Measurements from ENCODE around the gene TNFSF15.

TNFSF15 gene

DNA sequence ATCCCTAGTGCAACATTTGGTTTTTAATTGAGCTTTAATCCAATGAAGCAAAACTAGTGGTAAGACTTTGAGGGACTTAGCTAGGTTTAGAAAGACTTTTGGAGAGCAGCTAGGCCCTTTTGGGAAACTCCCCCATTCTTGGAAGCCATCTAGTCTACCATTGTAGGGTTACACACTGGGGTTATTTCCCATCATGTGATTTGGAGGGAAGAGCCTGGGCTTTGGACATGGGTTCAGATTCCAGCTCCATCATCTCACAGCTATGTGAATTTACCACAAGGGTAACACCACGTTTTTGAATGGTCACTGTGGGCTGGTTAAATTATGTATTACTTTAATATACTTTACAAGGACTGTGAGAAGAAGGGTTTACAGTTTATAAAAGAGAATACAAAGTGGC, 18.3 kb upstream of the TNFSF15 start:
- DNase-seq: no peak

DNA sequence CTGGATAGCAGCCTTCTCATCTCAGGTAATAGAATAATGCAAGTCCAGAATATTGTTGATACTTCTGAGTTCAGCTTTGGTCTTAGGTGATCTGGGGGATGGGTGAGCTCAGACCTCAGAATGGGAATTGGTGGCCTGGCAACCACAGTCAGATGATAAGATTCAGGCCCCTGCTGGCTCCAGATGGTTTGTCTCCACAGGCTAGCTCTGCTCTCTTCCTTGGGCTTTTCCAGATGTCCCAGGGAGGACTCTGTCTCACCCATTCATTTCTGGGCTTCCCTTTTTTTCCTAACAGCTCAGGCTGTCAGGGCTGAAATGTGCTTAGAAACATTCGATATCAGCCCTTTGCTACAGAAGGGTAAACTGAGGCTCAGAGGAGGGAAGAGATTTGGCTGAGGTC, 17.6 kb upstream of the TNFSF15 start:
- no peak for DNase-seq

DNA sequence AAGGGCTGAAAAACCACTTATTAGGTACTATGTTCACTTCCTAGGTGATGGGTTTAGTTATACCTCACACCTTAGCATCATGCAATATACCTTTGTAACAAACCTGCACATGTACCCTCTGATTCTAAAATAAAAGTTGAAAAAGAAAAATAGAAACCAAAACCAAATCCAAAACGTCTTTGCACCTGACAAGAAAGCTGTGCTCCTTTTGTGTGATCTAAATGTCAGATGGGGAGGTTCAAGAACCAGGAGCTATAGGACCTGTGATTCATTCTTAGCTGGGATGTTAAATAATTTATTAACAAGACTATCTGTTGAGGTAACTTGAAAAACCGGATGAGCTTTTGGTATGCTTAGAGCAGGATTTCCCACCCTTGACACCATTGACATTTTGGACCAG, 16.9 kb upstream of the TNFSF15 start:
- no peak for DNase-seq

DNA sequence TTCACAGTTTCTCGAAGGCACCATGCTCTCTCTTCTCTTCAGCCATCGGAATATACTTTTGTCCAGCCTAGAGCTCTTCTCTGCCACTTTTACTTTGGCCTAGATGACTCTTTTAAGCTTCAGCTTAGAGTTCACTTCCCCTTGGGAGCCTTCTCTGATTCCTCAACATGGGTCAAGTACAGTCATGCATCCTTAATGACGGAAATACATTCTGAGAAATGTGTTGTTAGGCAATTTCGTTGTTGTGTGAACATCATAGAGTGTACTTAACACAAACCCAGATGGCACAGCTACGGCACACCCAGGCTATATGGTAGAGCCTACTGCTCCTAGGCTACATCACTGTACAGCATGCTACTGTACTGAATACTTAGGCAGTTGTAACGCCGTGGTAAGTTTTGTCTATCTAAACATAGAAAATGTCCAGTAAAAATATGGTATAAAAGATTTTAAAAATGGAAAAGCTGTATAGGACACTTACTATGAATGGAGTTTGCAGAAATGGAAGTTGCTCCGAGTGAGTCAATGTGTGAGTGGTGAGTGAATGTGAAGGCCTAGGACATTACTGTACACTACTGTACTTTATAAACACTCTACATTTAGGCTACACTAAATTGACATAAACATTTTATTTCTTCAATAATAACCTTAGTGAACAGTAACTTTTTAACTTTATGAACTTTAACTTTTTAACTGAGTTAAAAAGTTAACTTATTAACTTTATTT, 15.1 kb upstream of the TNFSF15 start:
- no peak for DNase-seq

DNA sequence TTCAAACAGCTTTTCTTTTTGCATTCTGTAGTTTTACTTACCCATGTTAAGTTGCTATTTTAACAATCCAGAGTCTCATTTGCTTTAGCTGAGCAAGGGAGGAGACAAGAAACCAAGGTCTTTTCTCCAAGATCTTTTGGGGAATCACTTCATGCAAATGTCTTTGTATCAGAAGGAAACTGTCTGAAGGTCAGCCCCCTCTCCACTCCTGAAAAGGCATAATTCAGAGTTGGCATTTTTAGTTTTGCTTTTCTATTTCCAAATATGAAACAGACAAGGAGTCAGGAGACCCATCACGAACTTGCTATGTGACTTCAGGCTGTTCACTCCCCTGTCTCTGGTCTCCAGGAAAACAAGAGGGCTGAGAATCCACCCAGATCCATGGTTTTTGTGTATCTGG, 12.3 kb upstream of the TNFSF15 start:
- no peak for DNase-seq

DNA sequence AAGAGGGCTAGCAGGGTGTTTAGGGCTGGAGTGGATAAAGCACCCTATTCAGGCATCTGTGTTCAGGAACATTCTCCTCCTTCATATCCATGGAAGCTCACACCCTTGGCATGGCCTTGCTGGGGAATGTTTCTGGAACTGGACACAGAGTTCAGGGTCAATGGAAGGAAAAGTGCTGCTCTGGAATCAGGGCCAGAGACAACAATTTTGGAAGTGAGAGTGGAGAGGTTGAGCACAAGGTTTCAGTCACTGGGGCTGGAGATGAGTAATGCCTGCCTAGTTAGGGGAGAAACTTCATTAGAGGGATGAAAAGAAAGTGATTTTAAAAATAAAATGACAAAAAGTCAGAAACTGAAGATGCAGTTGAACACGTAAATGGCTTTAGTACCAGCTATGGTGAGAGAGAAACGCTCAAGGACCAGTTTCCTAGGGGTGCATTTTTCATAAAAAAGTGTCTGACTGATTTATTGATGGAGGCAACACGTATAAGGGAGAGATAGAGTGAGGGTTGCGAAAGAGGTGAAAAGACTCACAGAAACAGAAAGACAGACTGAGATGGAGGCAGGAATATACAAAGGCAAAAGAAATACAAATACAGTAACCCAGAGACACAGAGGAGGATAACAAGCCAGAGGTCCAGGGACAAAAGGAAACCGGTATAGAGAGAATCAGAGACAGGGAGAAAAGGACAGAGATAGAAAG, 8.0 kb upstream of the TNFSF15 start:
- no peak for DNase-seq

DNA sequence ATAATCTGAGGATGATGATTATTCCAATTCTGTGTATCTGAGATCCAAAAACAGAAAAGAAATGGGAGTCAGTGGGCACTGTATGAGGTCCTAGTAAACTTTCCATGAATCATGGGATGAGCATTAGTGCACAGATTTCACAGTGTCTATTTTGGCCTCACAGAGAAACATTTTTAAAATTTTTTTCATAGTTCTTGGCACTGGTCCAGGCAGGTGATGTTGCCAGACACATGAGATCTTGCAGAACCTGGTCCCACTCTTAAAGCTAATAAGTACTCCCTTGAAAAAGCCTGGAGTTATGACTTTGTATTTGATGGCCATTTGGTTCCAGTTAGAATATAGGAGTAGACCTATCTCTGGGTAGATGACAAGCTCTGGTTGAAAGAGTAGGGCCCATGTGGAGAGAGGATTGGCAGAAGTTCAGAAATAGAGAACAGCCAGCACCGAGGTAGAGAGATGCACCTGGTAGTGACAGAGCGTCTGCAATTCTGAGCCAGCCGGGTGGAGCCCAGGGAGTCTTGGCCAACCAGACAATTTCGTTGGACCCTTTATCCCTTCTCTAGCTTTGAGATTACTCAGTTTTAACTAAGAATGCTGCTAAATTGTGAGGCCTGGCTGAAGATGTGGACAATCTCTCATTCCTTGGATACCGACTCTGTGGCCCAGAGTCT, 6.3 kb upstream of the TNFSF15 start:
- DNase-seq: no peak

DNA sequence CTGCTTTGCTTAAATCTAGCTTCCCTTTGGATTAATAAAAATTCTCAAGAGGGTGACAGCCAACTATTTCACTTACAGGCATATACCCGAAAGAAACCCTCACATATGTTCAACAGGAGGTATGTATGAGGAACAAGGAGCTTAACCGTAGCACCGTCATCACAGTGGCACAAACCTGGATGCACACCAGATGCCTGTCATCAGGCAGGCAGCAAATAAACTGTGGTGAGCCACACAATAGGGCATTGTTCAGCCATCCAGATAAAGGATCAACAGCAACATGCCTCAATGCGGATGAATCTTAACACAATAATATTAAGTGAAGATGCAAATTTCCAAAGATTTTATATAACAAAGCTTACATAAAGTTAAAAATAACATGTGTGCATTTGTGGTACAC, 5.5 kb upstream of the TNFSF15 start:
- DNase-seq: no peak

DNA sequence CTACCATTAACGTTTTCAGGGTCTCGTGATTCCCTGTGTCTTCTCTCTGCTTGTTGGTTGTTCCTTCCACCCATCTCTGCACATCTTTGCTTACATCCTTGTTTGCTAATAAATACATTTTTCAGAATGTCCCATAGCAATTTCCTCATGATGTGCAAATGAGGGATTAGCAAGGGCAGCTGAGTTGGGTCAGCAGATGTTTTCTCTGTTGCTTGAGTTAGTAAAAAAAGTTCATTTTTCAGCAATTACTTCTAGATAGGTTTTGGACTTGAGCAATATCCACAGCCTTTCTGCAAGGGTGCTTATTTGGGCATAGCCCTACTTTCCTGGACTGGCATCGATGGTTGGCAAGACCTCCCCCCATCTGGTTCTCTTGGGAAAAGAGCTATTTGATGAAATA, 4.8 kb upstream of the TNFSF15 start:
- no peak for DNase-seq

DNA sequence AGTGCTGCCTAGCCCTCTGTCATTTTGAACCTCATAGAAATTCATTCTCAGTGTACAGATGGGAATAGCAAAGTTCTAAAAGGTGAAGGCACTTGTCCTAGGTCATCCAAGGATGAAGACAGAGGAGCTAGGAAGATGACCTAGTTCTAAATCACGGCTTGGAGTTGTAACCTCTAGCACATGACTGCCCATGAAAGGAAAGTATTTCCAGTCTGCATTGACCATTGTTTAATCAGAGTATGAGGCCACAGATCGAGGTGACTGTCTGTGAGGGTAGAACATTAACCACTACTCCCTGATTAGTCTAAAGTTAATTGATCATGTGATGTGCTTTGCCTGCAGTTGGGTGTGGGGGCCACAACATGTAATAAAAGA, 674 bp upstream of the TNFSF15 start:
- DNase-seq: no peak

DNA sequence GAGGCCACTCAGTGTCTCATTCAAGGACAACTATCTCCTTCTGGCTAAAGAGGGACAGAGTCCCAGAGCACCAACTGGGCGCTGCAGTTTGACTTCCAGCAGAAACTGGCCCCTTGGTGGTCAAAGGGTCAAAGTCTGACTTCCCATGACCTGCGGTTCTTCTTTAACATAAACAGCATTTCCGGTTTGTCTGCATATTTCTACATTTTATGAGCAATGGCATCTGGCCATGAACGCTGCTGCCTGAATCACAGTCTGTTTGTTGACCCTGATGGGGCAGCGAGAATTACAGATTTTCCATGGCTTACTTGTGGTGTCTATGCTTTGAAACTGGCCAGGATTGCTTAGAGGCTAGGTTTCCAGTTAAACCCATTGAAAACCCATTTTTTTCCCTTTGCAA, 1.3 kb downstream of the TNFSF15 start:
- no peak for DNase-seq

DNA sequence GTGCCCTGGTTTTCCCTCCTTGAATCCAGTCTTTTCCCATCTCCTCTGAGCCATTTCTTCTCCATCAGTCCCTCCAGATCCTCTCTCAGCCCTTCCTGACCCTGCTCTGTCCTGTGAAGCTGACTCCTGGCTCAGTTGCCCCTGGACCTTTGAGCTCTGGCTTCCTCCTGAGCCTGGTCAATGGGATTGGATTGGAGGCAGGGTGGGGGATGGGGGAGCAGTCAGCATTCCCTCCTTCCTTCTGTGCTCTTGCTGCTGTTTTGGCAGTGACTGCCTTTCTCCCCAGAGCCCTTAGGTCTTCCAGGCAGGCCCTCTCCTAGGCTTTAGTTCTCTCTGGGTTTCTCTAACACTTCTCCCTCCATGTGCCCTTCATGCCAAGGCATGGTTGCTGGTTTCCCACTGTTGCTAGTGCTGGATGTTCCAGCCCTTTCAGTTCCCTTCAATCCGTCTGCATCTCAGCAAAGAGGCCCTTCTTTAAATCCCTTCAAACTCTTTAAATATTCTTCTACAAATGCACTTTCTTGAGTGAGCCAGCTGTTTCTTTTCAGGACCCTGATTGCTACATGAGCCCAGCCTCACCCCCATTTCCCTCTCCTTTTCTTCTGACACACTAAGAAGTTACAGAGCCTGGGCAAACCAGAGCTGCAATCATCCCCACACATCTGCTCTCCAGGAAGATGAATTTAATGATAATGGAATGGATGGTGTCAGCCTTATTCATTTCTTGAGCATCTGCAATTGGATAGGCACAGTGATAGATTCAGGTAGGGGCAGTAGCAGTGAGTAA, 2.2 kb downstream of the TNFSF15 start:
- DNase-seq: no peak

DNA sequence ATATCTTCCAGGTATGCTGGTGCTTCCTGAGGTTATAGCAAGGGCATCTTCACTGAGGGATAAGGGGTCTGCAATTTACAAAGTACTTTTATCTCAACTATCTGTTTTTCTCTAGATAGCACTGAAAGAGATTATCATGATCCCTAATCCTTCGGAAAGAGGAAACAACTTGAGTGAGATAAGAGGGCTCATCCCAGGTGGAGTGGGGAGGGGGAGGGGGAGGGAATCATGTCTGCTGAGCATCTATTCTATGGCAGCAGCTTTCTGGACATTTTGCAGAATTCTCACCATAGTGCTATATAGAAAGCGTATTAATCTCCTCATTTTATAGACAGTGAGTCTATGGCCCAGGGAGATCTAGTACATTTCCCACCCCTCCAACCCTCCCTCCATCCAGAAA, 5.9 kb downstream of the TNFSF15 start:
- DNase-seq: no peak

DNA sequence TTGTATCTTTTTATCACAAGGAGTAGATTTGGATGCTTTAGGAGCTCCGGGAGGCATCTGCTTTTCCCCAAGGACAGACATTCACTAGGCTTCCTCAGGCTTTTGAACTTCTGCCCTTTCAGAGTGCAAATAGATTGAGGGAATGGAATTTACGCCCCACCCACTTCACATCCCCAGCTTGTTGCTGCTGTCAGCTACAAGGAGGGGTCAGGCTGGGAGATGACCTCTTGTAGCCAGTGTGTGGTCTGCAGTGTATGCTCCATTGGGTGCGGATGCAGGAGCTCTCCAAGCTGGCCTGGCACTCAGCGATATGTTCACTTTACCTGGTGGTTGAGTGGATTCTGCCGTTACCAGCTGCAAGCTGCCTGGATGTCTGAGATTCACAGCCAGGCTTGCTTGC, 6.4 kb downstream of the TNFSF15 start:
- no peak for DNase-seq

DNA sequence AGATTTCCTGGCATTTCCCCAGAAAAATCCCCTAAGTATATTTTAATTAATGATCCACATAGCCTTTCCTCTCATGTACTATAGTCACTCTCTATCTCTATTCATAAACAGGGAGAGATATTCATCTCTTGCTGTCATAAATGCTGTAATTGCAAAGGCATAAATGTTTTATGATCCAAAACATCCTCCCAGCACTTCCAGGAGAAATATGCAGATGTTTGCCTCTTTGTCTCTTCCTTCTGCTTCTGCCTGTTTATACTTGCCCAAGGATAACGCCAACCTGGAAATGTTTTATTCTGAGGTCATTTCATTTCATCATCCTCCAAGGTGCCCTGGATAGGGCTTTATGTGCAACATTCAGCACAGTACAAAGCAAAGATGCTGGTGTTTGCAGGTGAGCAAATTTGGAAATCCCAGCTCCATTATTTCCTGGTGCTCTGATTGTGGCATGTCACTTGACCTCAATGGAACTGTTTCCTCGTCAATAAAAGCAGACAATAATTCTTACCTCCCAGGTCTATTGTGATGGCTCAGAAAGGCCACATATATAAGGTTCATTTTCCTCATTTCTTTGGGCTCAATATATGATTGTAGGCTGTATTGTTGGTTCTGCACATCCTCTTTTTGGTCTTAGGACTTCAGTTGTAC, 6.9 kb downstream of the TNFSF15 start:
- DNase-seq: no peak

DNA sequence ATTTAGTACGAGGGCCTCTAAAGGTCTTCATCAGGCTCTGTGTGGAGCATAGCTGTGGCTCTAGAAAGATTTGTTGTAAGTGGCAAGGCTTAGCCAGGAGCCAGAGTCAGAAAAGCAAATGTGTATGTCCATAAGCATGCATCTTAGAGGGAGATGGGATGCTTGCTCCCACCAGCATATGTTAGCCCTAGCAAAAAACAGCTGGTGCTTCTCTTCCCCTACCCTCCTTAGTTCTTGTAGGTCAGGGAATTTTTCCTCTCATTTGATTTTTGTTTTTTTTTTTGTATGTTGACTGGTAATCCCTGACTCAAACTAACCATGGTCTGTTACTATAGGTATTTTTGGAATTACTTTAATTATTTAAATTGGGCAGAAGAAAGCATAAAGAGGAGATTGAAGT, 7.7 kb downstream of the TNFSF15 start:
- DNase-seq: no peak

DNA sequence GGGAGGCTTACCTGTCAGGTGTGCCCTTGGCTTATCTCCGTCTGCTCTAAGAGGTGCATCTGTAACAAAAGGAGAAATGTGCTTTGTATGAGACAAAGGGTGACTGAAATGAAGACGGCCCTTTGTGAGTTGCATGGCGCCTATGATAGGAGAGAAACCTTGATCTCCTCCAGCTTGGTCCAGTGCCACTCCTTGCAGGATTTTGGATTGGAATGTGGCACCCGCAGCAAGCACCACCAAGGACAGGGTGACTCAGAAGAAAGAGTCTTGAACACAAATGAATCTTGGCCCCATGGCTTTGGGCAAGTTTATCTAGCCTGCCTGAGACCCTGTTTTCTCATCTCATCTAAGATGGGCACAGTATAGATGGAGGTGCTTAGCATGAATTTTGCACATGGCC, 13.4 kb downstream of the TNFSF15 start:
- DNase-seq: no peak

DNA sequence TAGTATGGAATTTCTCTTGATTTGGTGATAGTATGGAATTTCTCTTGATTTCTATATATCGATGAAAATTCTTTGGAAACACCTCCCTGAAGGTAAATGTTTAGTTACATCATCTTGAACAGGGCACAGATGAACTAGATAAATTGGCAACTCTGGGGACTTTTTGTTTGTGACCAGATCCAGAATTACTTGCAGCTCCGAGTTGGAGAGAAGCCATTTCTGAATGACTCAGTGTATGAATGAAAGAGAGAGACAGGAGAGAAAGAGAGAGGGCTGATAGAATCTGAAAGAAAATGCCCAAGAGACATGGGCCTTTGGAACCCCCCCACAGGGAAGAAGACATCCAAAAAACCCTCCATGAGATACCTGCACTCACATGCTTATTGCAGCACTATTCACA, 14.1 kb downstream of the TNFSF15 start:
- DNase-seq: no peak

DNA sequence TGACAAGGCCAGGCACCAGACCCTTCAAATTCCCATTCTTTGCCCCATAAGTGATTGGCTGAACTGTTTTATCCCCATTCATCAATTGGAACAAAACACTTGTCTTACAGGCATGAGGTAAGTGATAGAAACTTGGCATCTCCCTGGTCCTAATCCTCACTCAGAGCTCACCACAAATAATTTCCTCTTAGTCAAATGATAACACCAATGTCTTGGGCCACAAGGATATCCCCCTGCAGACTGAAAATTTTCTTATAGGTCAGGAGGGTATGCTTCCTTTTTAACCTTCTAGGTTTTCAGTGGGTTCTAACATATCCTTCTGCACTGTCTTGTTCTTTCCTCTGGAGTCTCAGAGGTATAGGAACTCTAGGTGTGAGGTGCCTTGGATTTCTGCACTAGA, 14.5 kb downstream of the TNFSF15 start:
- no peak for DNase-seq

DNA sequence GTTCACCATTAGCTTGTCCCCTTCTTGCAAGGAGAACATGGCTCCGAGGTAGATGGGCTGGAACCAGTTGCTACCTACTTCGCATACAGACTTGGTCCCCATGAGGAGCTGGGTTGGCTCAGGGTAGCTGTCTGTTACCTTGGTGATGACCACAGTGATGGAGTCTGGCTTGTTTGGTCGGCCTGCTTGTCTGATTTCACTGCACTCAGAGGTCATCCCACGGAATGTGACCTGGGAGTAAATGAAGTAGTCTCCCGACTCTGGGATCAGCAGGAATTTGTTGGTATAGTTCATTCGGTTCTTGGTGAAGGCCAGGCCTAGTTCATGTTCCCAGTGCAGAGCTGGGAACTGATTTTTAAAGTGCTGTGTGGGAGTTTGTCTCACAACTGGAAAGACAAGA, 15.3 kb downstream of the TNFSF15 start:
- DNase-seq: no peak

DNA sequence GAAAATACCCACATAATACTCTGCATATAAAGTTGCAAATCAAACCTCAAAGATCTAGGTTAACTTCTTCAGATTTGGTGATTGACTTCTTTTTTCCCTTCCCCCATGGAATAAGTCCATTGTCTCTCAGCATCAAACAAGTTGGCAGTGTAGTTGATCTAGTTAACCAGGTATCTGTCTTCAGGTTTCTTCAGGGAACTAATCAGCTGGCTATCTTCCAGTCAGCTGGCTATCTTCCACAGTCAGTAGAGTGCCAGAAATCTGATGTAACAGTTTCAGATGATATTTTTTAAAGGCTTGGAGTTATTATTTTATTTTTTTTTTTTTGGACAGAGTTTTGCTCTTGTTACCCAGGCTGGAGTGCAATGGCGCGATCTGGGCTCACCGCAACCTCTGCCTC, 16.8 kb downstream of the TNFSF15 start:
- no peak for DNase-seq

DNA sequence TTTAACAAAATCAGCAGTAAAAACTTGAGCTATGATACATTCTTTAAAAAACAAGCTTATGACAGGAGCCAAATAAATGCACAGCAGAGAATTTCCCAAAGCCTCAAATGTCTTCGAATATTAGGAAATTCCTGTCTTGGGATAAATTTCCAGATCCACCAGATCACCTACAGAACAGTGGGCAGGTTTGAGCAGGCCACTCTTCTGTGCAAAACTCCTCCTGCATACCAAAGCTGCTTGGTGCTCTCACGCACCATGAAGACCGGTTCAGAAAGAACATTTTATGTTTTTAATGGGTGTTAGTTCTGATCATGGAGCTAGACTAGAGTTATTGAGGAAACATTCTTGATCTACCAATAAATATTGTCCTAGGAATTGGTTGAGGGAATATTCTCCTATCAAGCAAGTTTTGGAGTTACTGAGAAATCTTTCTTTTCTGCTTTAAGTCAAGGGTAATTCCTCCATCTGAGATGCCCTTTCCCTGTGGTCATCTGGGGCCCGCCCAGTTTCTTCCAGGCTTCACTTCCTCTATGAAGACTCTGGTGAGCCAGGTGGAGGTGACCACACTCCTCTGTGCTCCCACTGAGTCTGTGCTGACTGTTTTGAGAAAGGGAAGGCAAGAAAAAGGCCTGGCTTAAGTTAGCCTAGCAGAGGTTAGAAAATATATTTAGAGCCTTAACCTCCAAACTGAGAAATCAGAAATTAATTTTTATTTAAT, 17.9 kb downstream of the TNFSF15 start:
- no peak for DNase-seq
